Astrocyte (in vitro differentiated cells and primary cell): ENCODE measurements around the gene CPNE4. TPM values are rescaled to one million over a fixed set of nuclear protein-coding genes. Genes with fewer than 3 reads are reported as not detected.

Source experiments
- DNase-seq: peaks from one replicate; pipeline ENCODE4 v3.0.0-alpha.2; 2010; ENCODE audit warnings: low read depth
- FAIRE-seq: peaks from 2 replicates; lab custom pipeline; 2011; peaks lifted over from hg19 to GRCh38; lab: Jason Lieb, UNC
- H2AFZ ChIP-seq: 2 replicates; pipeline ENCODE4 v1.6.0; 2012; ENCODE audit warnings: low read depth, low read length, inconsistent platforms
- H3K27ac ChIP-seq: 2 replicates; pipeline ENCODE4 v1.5.1; 2011; ENCODE audit warnings: low read depth, low read length, inconsistent platforms
- H3K27me3 ChIP-seq: 2 replicates; pipeline ENCODE4 v1.6.0; 2011; ENCODE audit warnings: low read length, inconsistent platforms; ENCODE audit not compliant: insufficient read depth
- H3K36me3 ChIP-seq: 2 replicates; pipeline ENCODE4 v1.5.1; 2011; ENCODE audit warnings: low read length, inconsistent platforms; ENCODE audit not compliant: insufficient read depth
- H3K4me1 ChIP-seq: 2 replicates; pipeline ENCODE4 v1.5.1; 2011; ENCODE audit warnings: low read length, inconsistent platforms; ENCODE audit not compliant: insufficient read depth
- H3K4me2 ChIP-seq: 2 replicates; pipeline ENCODE4 v1.6.0; 2012; ENCODE audit warnings: low read length, inconsistent platforms
- H3K4me3 ChIP-seq: 2 replicates; pipeline ENCODE4 v1.5.1; 2011; ENCODE audit warnings: low read depth, mild to moderate bottlenecking, low read length, inconsistent platforms; ENCODE audit not compliant: insufficient read depth
- H3K79me2 ChIP-seq: 2 replicates; pipeline ENCODE4 v1.6.0; 2012; ENCODE audit warnings: mild to moderate bottlenecking, low read length, inconsistent platforms; ENCODE audit not compliant: insufficient read depth
- H3K9ac ChIP-seq: 2 replicates; pipeline ENCODE4 v1.6.0; 2012; ENCODE audit warnings: mild to moderate bottlenecking, low read length, inconsistent platforms
- H3K9me3 ChIP-seq: 2 replicates; pipeline ENCODE4 v1.5.1; 2012; ENCODE audit warnings: low read depth, mild to moderate bottlenecking, low read length, inconsistent platforms; ENCODE audit not compliant: insufficient read depth
- H4K20me1 ChIP-seq: 2 replicates; pipeline ENCODE4 v1.6.0; 2012; ENCODE audit warnings: low read length, inconsistent platforms; ENCODE audit not compliant: insufficient read depth
- H3K27ac Mint-ChIP-seq: one replicate; pipeline ENCODE4 v1.8.0; 2021; ENCODE audit warnings: mild to moderate bottlenecking, mixed read lengths; ENCODE audit not compliant: unreplicated experiment
- H3K27me3 Mint-ChIP-seq: one replicate; pipeline ENCODE4 v1.8.0; 2021; ENCODE audit warnings: low read depth, mixed read lengths; ENCODE audit not compliant: unreplicated experiment
- H3K36me3 Mint-ChIP-seq: one replicate; pipeline ENCODE4 v1.8.0; 2021; ENCODE audit warnings: low read depth, mixed read lengths; ENCODE audit not compliant: unreplicated experiment
- H3K4me1 Mint-ChIP-seq: one replicate; pipeline ENCODE4 v1.8.0; 2021; ENCODE audit warnings: low read depth, mixed read lengths; ENCODE audit not compliant: unreplicated experiment
- H3K4me3 Mint-ChIP-seq: one replicate; pipeline ENCODE4 v1.8.0; 2021; ENCODE audit warnings: mild to moderate bottlenecking, moderate library complexity, mixed read lengths; ENCODE audit not compliant: unreplicated experiment
- H3K9me3 Mint-ChIP-seq: one replicate; pipeline ENCODE4 v1.8.0; 2021; ENCODE audit warnings: mild to moderate bottlenecking, mixed read lengths; ENCODE audit not compliant: unreplicated experiment
- EZH2 ChIP-seq: IDR thresholded peaks from 2 replicates; pipeline ENCODE4 v1.6.1; 2012; ENCODE audit warnings: mild to moderate bottlenecking, low read length, inconsistent platforms; ENCODE audit not compliant: insufficient read depth
- total RNA-seq: library from RNA; stranded (reverse); gene quantifications from 2 replicates; pipeline ENCODE4 v1.2.1, GENCODE V29; 2021
- TF ChIP-seq, protein P1 (sequence below): IDR thresholded peaks from 2 replicates; pipeline ENCODE4 v1.5.1; 2011; ENCODE audit warnings: low read depth, mild to moderate bottlenecking, inconsistent platforms, low read length, moderate library complexity; ENCODE audit not compliant: insufficient read depth

Gene CPNE4
- total RNA-seq, 1 donor from 2014 or later: 0.68 TPM

DNA sequence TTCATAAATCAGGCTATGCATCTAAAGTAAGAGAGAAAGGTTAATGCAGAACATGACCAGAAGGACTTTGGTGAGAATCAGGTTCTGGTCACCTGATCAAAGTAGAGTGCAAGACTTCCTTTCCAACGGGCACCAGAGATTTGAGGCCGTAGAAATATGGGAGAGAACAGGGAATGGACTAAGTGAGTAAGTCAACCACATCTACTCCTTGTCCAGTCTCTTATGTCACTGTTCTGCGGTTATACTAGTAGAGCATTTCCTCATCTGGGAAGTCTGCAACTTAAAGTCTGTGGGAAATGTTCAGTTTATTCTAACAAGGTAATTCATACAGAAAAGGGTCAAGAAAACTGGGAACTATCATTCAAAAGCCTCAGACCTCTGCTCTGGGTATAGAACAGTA is 232.8 kb downstream of the CPNE4 start:
- no peak overlapping the region for H3K9ac ChIP-seq
- Mint-ChIP-seq H3K9me3 (no peaks in the 10 kb centered on the region), H3K27me3 (peaks cover 2% of the 10 kb centered on the region), H3K4me1 (peaks cover 2% of the 10 kb centered on the region), H3K27ac (no peak overlapping the region), H3K36me3 (no peaks in the 10 kb centered on the region), H3K4me3 (no peak overlapping the region)
- no peak for TF ChIP-seq EZH2
- TF ChIP-seq, protein P1, sequence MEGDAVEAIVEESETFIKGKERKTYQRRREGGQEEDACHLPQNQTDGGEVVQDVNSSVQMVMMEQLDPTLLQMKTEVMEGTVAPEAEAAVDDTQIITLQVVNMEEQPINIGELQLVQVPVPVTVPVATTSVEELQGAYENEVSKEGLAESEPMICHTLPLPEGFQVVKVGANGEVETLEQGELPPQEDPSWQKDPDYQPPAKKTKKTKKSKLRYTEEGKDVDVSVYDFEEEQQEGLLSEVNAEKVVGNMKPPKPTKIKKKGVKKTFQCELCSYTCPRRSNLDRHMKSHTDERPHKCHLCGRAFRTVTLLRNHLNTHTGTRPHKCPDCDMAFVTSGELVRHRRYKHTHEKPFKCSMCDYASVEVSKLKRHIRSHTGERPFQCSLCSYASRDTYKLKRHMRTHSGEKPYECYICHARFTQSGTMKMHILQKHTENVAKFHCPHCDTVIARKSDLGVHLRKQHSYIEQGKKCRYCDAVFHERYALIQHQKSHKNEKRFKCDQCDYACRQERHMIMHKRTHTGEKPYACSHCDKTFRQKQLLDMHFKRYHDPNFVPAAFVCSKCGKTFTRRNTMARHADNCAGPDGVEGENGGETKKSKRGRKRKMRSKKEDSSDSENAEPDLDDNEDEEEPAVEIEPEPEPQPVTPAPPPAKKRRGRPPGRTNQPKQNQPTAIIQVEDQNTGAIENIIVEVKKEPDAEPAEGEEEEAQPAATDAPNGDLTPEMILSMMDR: no peak
- no peak overlapping the region for H3K4me3 ChIP-seq
- no peak overlapping the region for H3K4me2 ChIP-seq
- no peaks in the 10 kb centered on the region for H3K79me2 ChIP-seq
- no peaks in the 10 kb centered on the region for H3K4me1 ChIP-seq
- FAIRE-seq (no peak), DNase-seq (no peak)
- H2AFZ ChIP-seq: no peak overlapping the region
- H4K20me1 ChIP-seq: no peaks in the 10 kb centered on the region
- H3K36me3 ChIP-seq: no peaks in the 10 kb centered on the region
- no peak overlapping the region for H3K27ac ChIP-seq
- H3K27me3 ChIP-seq: peaks cover 3% of the 10 kb centered on the region
- no peaks in the 10 kb centered on the region for H3K9me3 ChIP-seq

DNA sequence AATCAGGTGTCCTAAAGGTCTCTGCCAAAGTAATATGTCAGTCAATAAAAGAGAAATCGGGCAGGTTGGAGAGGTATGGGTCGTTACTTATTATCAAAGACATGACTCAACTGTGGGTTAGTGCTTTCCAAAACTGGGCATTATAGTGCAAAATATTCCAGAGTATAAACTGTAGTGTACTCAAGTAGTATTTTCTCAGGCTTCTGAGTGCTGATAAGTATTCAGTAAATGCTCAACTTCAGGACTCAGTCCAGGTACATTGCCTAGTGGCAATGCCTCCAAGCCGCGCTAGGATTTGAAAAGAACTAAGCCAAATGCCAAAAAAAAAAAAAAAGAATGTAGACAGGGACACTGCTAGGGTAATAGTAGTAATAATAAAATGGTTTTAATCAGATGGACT is 233.2 kb downstream of the CPNE4 start:
- Histone ChIP-seq H4K20me1 (no peaks in the 10 kb centered on the region), H2AFZ (no peak overlapping the region), H3K4me2 (no peak overlapping the region), H3K27ac (no peak overlapping the region), H3K36me3 (no peaks in the 10 kb centered on the region), H3K27me3 (peaks cover 3% of the 10 kb centered on the region), H3K4me3 (no peak overlapping the region), H3K79me2 (no peaks in the 10 kb centered on the region), H3K9me3 (no peaks in the 10 kb centered on the region), H3K9ac (no peak overlapping the region), H3K4me1 (no peaks in the 10 kb centered on the region)
- Mint-ChIP-seq H3K9me3 (no peaks in the 10 kb centered on the region), H3K4me3 (no peak overlapping the region), H3K36me3 (no peaks in the 10 kb centered on the region), H3K27ac (no peak overlapping the region), H3K4me1 (peaks cover 4% of the 10 kb centered on the region), H3K27me3 (peaks cover 2% of the 10 kb centered on the region)
- TF ChIP-seq EZH2: no peak
- TF ChIP-seq, protein P1: no peak
- DNase-seq (no peak), FAIRE-seq (no peak)

GRCh38 chr3:131797776-131798175 is 237.0 kb downstream of the CPNE4 start:
- Histone ChIP-seq H4K20me1 (no peaks in the 10 kb centered on the region), H3K27me3 (peaks cover 3% of the 10 kb centered on the region), H3K27ac (no peak overlapping the region), H3K9ac (no peak overlapping the region), H3K36me3 (no peaks in the 10 kb centered on the region), H3K4me3 (no peak overlapping the region), H3K4me1 (no peaks in the 10 kb centered on the region), H3K79me2 (no peaks in the 10 kb centered on the region), H3K4me2 (no peak overlapping the region), H3K9me3 (no peaks in the 10 kb centered on the region), H2AFZ (no peak overlapping the region)
- Mint-ChIP-seq H3K4me3 (no peak overlapping the region), H3K27me3 (no peaks in the 10 kb centered on the region), H3K36me3 (no peaks in the 10 kb centered on the region), H3K4me1 (peaks cover 21% of the 10 kb centered on the region), H3K27ac (no peak overlapping the region), H3K9me3 (no peaks in the 10 kb centered on the region)
- FAIRE-seq (no peak), DNase-seq (no peak)
- TF ChIP-seq, protein P1: no peak
- no peak for TF ChIP-seq EZH2
